ENCODE data around the gene OR5T3. TPM values are rescaled to one million over a fixed set of nuclear protein-coding genes. Genes with fewer than 3 reads are reported as not detected.
"Not testable (repeated sequence)": the region's sequence is repeated elsewhere in the genome, so short reads cannot be mapped to it uniquely, and the experiment has no call there.

OR5T3 gene
- not detected in 2 replicates for total RNA-seq

- DNase-seq: no peak
These were observed at the start of gene OR5T3 for GRCh38 chr11:56251954-56252353. TSS of gene OR5T3 (plus strand) at chr11:56252254. CDS start at chr11:56252254, 0 bp downstream.

- no peak for DNase-seq
These were observed 44.3 kb upstream of the OR5T3 start for GRCh38 chr11:56207790-56208189.

GRCh38 chr11:56214537-56214936 is 37.5 kb upstream of the OR5T3 start:
- no peak for DNase-seq

GRCh38 chr11:56219735-56220134 is 32.3 kb upstream of the OR5T3 start:
- not testable (repeated sequence) for DNase-seq

GRCh38 chr11:56234155-56234554 is 17.9 kb upstream of the OR5T3 start, which contains the start of gene OR5T2:
TSS of gene OR5T2 (minus strand) at chr11:56234255. CDS start at chr11:56233062, 1,193 bp downstream.
- no peak for DNase-seq

GRCh38 chr11:56271092-56271491 is 19.0 kb downstream of the OR5T3 start:
- no peak for DNase-seq

GRCh38 chr11:56273854-56274253 is 21.8 kb downstream of the OR5T3 start, which contains the start of gene OR5T1:
TSS of gene OR5T1 (plus strand) at chr11:56274154. CDS start at chr11:56275639, 1,485 bp downstream.
- no peak for DNase-seq

- no peak for DNase-seq
These were observed 40.1 kb downstream of the OR5T3 start, which contains the start of gene OR8H1 for GRCh38 chr11:56292154-56292553. TSS of gene OR8H1 (minus strand) at chr11:56292254. CDS start at chr11:56291062, 1,192 bp downstream.

- DNase-seq: no peak
These were observed 44.8 kb downstream of the OR5T3 start for GRCh38 chr11:56296898-56297297.

Other genes starting within 250 kb of the OR5T3 start
- gene OR5AS1, start 224.6 kb upstream of the OR5T3 start, total RNA-seq: not detected in 2 replicates
- not detected in 2 replicates for gene OR8I2, start 158.9 kb upstream of the OR5T3 start, total RNA-seq
- gene OR8H2, start 148.6 kb upstream of the OR5T3 start, total RNA-seq: not detected in 2 replicates
- not detected in 2 replicates for gene OR8H3, start 129.9 kb upstream of the OR5T3 start, total RNA-seq
- gene OR8J3, start 112.1 kb upstream of the OR5T3 start, total RNA-seq: not detected in 2 replicates
- gene OR8K5, start 91.9 kb upstream of the OR5T3 start, total RNA-seq: not detected in 2 replicates
- gene OR5J2, start 75.6 kb upstream of the OR5T3 start, total RNA-seq: not detected in 2 replicates
- not detected in 2 replicates for gene OR5T2, start 18.0 kb upstream of the OR5T3 start, total RNA-seq
- not detected in 2 replicates for gene OR5T1, start 21.9 kb downstream of the OR5T3 start, total RNA-seq
- gene OR8H1, start 40.0 kb downstream of the OR5T3 start, total RNA-seq: not detected in 2 replicates
- gene OR8K3, start 62.9 kb downstream of the OR5T3 start, total RNA-seq: not detected in 2 replicates
- not detected in 2 replicates for gene OR8K1, start 93.8 kb downstream of the OR5T3 start, total RNA-seq
- gene OR8J1, start 102.0 kb downstream of the OR5T3 start, total RNA-seq: not detected in 2 replicates
- not detected in 2 replicates for gene OR8U1, start 123.4 kb downstream of the OR5T3 start, total RNA-seq
- gene OR5AL1, start 160.4 kb downstream of the OR5T3 start, total RNA-seq: not detected in 2 replicates
- not detected in 2 replicates for gene OR5M3, start 221.1 kb downstream of the OR5T3 start, total RNA-seq
- not detected in 2 replicates for gene OR5M8, start 239.1 kb downstream of the OR5T3 start, total RNA-seq